SHP77 (cell line): ENCODE data around the gene FAM83E.
"Not testable (repeated sequence)": the region's sequence is repeated elsewhere in the genome, so short reads cannot be mapped to it uniquely, and the experiment has no call there.

Experiments
- DNase-seq, 2 experiments: peaks; one replicate each; lab custom pipeline; 2025; lab: John Stamatoyannopoulos, UW

Gene FAM83E

DNA sequence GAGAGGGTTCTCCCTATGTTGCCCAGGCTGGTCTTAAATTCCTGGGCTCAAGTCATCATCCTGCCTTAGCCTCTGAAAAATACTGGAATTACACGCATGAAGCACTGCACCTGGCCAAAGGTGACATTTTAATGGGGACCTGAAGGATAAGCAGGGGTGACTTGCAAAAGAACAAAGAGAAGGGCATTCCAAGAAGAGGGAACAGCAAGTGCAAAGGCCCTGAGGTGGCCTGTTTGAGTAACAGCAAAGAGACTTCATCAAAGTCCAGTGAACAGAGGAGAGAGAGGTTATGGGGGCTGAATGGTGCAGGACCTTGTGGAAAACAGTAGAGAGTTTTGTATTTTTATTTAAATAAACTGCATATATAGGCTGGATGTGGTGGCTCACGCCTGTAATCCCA, 27.0 kb upstream of the FAM83E start:
- DNase-seq: no peak

DNA sequence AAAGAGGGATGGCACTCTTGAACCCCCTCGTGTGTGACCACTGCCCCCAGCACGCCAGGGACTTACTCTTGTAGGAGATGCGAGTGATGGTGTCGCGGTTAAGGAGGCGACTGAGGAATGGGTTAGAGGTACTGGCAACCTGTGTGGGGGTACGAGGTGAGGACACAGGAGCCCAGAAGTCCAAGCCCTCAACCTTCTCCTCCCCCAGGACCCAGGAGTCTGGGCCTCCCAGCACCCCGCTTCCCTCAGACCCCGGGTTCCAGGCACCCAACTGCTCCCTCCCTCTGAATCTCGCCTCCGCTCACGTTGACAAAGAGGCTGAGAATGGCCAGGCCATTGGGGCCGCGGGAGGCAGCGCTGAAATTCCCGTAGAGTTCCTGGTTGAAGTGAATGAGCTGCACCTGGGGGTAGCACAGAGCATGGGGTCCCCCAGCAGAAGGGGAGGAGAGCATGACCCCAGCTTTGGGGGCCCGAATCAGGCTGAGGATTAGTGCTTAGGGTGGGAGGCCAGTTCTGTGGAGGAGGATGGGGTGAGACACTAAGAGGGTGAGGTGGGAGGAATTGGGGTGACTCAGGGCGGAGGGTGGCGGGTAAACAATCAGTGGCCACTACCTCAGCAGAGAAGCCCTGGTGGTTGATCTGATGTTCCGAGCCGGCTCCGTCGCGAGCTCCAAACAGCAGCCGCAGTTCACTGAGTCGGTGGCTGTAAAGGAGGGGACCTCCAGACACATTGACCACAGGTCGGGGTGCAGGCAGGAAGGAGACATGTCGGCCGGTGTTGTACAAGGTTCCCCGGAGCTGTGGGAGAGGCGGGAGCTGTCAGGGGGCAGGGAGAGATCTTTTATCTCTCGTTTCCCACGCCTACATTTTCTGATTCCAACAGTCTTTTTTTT, 24.9 kb upstream of the FAM83E start:
- DNase-seq: no peak

- DNase-seq: no peak
Observed at GRCh38 chr19:48638831-48639381, 24.0 kb upstream of the FAM83E start.

GRCh38 chr19:48637948-48638830, 23.3 kb upstream of the FAM83E start:
- DNase-seq: peak; percentile 76 to 77

GRCh38 chr19:48637449-48637947, 22.6 kb upstream of the FAM83E start:
- peak; percentile 98 to 99 for DNase-seq

DNA sequence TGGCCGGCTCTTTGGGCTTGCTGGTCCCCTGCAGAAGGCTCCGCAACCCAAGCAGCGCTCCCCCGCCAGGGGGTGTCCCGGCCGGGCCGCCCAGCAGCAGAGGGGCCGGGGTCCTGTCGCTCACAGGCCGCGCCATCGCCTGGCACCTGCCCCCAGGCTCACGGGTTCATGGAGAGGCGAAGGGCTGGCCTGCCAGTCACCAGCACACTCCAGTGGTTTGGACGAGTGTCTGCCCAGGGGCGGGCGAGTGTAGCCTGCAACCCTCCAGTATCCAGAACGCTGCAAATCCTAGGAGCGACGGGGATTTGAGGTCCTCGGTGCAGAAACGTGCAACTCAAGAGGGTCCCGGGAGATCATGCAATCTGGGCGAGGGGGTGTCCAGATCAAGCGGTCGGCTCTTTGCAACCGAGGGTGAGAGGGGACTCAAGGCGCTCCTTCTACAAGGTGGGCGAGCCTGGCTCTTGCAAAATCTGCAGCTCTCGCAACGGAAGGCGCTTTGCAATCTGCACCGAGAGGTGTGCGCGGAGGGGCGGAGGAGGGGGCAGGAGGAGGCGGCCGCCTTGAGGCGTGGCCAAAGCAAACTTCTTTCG, 22.1 kb upstream of the FAM83E start, which contains the start of gene DBP:
Gene DBP, minus strand, starts transcription at position 521 of the 590 bp plus-strand sequence. Its CDS starts 385 bp downstream, at position 136.
- DNase-seq: peak in 1 of 2 experiments; percentile 56

DNA sequence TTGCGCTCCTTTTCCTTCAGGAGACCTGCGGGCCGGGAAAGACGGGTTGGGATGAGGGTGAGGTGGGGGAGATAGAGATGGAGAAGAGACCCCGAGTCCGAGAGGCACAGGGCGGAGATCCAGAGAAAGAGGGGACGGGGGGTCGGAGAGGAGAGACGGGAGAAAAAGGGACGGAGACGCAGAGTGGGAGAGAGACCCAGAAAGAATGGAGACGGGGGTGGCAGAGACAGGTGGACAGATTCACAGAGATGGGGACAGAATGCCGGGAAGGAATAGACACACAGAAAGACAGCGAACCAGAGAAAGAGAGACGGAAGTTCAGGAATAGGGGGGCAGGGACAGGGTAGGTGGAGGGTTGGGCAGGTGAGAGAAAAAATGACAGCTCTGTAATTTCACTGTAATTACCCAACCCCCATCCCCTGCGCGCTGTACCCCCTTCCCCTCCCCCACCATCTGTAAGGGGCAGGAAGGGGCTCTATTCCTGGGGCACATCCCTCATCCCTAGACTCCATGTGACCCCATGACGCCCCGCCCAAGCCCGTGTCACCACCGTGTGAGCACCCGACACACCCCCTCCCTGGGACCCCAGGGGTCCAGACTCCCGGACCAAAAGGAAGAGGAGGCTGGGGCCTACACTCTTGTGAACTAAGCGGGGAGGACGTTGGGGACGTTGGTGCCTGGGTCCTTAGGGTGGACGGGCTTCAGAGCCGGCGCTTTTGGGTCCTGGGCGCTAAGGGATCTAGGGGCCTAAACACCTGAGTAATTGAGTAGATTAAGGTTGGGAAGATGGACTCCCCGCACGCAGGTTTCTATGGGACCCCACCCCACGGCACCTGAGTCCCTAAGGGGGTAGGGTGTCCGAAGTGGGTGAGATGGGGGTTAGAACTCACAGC, 21.3 kb upstream of the FAM83E start:
- no peak for DNase-seq

DNA sequence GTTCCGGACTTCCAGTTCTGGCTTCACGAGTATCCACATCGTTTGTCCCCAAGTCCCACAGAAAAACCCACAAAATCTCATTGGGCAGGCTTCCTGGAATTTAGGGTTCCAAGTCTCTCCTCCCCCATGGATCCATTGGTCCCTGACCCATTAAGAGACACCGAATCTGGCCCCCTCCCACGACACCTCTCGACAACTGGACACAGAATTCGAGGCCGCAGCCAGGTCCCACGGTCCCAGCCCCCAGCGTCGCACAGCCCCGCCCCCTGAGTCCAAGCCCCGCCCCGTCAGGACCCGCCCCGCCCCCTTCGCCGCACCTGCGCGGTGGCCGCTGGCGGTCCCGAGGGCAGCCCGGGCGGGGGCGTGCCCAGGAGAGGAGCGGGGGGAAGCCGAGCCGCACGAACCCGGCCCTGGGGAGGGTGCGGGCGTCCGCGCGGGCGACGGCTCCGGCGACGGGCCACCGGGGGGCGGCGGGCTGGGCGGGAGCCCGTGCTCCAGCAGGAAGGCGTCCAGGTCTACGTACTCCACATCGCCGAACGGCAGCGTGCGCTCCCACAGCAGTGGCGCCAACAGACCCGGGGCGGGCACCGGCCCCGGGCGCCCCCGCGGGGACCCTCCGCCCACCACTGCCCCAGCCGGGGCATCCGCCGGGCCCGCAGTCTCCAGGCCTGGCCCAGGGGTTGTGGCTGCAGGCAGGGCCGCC, 20.5 kb upstream of the FAM83E start:
- DNase-seq: peak; percentile 44 to 71

- DNase-seq: peak; percentile 95 to 96
Observed at GRCh38 chr19:48634424-48635262, 19.8 kb upstream of the FAM83E start.

GRCh38 chr19:48634036-48634342, 19.1 kb upstream of the FAM83E start:
- no peak for DNase-seq

DNA sequence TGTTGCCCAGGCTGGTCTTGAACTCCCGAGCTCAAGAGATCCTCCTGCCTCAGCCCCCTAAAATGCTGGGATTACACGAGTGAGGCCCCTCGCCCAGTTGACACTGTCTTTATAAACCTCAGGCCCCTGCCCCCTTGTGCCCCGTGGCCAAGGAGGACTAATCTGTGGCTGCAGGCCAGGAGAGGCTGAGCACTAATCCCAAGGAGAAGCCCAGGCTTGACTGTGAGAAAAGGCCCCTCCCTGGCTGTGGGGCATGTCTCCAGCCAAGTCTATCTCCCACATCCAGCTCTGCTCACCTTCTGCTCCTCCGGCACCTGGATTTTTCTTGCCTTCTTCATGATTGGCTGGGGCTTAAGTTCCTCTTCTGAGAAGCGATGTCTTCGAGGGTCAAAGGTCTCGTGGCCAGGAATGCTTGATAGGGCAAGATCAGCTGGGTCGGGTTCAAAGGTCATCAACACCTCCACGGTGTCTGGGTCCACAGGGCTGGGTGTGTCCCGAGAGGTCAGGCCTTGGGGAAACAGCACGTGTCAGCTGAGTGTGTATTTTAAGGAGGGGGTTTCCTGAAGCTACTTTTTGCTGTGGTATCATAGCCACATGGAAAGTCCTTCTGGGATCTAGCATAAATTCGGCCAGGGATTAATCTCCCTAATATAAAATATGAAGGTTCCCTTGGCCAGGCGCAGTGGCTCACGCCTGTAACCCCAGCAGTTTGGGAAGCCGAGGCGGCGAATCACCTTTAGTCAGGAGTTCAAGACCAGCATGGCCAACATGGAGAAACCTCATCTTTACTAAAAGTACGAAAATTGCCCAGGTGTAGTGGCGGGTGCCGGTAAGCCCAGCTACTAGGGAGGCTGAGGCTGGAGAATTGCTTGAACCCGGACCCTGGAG, 18.5 kb upstream of the FAM83E start:
- DNase-seq: no peak

GRCh38 chr19:48632692-48633147, 17.8 kb upstream of the FAM83E start:
- DNase-seq: no peak

GRCh38 chr19:48632286-48632685, 17.4 kb upstream of the FAM83E start:
- DNase-seq: not testable (repeated sequence)

- DNase-seq: no peak
Observed at GRCh38 chr19:48631225-48631624, 16.3 kb upstream of the FAM83E start.

- peak in 1 of 2 experiments; percentile 43 for DNase-seq
Observed at GRCh38 chr19:48630296-48631063, 15.6 kb upstream of the FAM83E start.

GRCh38 chr19:48629599-48630295, 14.9 kb upstream of the FAM83E start:
- DNase-seq: peak; percentile 93 to 94

DNA sequence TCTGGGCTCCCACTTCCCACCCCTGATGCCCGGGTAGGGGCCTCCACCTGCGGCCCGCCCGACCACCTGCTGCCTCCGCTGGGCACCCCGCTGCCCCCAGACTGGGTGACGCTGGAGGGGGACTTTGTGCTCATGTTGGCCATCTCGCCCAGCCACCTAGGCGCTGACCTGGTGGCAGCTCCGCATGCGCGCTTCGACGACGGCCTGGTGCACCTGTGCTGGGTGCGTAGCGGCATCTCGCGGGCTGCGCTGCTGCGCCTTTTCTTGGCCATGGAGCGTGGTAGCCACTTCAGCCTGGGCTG, 14.4 kb upstream of the FAM83E start:
- DNase-seq: peak in 1 of 2 experiments; percentile 54
